Activated T-cell treated with anti-CD3 and anti-CD28 coated beads for 4 hours (primary cell): ENCODE data around the gene EIF4E1B.
"Not testable (repeated sequence)": the region's sequence is repeated elsewhere in the genome, so short reads cannot be mapped to it uniquely, and the experiment has no call there.

Source experiments
- DNase-seq: peaks from one replicate; pipeline ENCODE4 v3.0.0-alpha.2; 2020

The EIF4E1B gene, protein sequence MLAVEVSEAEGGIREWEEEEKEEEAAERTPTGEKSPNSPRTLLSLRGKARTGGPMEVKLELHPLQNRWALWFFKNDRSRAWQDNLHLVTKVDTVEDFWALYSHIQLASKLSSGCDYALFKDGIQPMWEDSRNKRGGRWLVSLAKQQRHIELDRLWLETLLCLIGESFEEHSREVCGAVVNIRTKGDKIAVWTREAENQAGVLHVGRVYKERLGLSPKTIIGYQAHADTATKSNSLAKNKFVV

DNA sequence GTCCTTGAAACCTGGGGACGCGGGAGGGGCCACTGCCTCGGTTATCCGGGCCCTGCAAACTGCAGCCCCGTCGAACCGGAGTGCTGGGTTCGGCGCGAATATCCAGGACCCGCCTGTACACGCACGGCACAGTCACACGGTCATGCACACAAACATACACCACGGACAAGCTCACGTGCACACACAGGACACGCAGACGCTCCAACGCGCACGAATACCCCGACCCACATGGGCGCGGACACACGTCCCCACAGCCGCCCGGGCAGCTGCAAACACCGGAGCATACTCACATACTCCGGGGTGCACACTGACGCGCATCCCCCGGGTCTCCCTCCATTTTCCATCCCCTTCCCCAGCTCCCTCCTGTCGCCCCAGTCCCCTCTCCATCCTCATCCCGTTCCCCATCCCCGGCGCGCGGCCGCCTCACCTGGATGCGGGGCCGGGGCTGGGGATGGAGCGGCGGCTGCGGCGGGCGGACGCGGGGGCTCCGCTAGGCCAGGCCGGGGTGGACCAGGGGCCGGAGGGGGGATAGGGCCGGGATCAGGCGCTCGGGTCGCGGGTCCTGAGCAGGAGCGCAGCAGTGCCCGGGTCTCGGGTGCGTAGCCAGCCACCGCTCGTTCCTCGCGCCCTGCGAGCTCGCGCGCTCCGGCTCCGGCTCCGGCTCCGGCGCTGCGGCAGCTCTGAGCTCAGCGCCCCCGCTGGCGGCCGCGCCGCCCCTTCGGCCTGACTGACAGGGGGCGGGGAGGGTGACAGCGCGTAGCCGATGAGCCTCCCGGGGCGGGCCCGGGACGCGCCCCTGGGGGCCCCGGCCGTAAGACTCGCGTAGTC lies at the start of gene EIF4E1B, which contains the start of gene SNCB:
Gene EIF4E1B (plus strand): TSS at position 823 of the 828 bp plus-strand sequence. CDS start 12,113 bp downstream, outside the sequence.
Gene SNCB (minus strand): TSS at position 682 of the 828 bp plus-strand sequence. CDS start 880 bp downstream, outside the sequence.
- DNase-seq, result no peak

DNA sequence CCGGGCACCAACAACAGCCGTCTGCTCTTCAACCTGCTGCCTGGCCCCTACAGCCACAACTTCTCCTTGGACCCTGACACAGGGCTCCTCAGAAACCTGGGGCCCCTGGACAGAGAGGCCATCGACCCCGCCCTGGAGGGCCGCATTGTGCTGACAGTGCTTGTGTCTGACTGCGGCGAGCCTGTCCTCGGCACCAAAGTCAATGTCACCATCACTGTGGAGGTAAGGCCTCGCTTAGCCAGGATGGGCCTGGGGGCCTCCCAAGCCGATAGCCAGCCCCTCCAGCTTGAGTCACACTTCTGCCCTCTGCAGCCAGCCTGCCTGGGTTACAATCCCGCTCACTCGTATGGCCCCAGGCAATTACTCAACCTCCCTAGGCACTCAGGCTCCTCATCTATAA lies 49.1 kb upstream of the EIF4E1B start:
- DNase-seq, result no peak

DNA sequence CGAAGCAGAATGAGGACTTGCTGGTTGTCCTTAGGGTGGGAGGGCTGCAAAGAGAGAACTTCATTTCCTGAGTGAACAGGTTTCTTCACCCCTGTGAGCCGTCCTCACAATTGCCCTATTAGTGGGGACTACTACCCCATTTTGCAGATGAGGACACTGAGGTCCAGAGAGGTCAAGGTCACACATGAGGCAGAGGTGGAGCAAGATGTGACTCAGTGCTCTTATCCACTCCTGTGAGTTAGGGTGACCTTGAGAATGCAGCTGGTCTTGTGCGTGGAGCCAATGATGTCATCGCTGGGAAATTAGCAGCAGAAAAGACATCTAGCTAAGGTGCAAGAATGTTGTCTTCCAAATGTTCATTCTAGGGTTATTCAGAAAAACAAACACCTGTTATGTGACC lies 47.4 kb upstream of the EIF4E1B start:
- DNase-seq, result no peak

DNA sequence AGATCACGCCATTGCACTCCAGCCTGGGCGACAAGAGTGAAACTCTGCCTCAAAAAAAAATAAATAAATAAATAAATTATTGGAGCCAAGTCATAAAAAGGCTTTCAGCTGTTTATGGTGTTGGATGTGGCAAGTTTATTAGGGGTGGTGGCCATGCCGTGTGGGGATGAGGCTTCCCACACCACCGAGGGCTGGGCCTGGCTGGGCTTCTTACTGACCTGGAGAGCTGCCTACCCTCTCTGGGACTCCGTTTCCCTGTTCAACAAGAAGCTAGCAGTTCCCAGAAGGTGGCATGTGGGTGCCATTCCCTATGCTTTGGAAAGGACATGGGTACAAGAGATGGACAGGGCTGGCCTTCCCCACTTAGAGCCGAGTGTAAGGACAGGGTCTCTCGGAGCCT lies 43.1 kb upstream of the EIF4E1B start:
- DNase-seq, result no peak

DNA sequence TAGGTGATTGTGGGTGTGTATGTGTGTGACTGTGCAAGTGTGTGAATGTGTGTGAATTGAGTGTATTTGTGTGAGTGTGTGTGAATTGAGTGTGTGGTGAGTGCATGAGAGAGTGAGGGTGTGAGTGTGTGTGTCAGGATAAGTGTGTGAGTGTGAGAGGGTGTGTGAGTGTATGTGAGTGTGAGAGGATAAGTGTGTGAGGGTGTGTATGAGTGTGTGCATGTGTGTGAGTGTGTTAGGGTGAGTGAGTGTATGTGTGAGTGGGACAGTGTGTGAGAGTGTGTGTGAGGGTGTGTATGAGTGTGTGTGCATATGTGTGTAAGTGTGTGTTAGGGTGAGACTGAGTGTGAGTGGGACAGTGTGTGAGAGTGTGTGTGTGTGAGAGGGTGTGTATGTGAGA lies 42.2 kb upstream of the EIF4E1B start:
- no peak for DNase-seq

DNA sequence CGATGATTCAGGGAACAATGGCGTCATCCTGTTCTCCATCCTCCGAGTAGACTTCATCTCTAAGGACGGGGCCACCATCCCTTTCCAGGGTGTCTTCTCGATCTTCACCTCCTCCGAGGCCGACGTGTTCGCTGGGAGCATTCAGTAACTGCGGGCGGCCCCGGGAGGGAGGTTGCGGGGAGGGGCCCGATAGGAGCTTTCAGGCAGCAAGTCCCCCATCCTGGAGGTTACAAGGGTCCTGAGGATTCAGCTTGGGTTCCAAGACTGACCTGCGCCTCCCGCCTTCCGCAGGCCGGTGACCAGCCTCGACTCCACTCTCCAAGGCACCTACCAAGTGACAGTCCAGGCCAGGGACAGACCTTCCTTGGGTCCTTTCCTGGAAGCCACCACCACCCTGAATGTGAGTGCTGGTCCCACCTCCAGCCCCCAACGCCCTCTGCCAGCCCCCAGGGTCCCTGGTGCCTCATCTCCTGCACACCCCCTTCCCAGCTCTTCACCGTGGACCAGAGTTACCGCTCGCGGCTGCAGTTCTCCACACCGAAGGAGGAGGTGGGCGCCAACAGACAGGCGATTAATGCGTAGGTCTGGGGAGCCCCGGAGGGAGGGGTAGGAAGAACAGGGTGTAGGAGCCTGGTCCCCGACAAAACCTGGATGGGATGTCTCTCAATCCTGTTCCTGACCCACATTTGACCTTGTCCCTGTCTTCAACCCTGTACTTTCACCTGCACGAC lies 41.3 kb upstream of the EIF4E1B start:
- no peak for DNase-seq

DNA sequence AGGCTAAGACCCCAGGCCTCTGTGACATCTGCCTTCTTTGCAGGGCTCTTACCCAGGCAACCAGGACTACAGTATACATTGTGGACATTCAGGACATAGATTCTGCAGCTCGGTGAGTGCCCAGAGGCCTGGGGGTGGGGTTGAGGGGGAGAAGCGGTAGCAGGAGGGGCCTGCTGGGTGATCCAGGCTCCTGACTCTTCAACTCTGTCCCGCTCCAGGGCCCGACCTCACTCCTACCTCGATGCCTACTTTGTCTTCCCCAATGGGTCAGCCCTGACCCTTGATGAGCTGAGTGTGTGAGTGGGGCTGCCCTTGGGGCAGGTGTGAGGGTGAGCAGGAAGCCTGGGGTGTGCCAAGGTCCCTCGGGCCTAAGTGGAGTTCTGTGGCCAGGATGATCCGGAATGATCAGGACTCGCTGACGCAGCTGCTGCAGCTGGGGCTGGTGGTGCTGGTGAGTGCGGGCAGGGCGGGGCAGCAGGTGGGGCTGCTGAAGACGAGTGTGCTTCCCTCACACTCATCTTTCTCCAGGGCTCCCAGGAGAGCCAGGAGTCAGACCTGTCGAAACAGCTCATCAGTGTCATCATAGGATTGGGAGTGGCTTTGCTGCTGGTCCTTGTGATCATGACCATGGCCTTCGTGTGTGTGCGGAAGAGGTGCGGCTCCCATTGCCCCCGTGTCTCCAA lies 40.3 kb upstream of the EIF4E1B start:
- no peak for DNase-seq

DNA sequence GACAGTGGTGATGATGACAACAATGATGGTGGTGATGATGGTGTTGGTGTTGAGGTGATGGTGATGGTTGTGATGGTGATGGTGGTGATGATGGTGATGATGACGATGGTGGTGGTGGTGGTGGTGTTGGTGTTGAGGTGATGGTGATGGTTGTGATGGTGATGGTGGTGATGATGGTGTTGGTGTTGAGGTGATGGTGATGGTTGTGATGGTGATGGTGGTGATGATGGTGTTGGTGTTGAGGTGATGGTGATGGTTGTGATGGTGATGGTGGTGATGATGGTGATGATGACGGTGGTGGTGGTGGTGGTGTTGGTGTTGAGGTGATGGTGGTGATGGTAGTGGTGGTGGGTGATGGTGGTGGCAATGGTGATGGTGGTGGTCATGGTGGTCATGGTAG lies 38.8 kb upstream of the EIF4E1B start:
- DNase-seq, result not testable (repeated sequence)

DNA sequence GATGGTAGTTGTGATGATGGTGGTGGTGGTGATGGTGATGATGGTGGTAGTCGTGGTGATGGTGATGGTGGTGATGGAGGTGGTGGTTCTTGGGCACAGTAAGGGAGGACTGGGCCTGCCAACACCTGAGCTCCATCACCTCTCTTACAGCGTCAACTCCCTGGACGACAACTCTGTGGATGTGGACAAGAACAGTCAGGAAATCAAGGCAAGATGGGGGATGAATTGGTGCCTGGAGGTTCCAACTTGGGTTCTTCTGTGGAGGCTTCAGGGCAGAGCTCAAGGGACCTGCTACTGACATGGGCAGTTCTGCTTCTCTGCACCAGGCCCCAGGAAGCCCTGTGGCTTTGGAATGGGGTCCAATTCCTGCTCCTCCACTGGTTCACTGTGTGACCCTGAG lies 37.9 kb upstream of the EIF4E1B start:
- DNase-seq, result no peak

DNA sequence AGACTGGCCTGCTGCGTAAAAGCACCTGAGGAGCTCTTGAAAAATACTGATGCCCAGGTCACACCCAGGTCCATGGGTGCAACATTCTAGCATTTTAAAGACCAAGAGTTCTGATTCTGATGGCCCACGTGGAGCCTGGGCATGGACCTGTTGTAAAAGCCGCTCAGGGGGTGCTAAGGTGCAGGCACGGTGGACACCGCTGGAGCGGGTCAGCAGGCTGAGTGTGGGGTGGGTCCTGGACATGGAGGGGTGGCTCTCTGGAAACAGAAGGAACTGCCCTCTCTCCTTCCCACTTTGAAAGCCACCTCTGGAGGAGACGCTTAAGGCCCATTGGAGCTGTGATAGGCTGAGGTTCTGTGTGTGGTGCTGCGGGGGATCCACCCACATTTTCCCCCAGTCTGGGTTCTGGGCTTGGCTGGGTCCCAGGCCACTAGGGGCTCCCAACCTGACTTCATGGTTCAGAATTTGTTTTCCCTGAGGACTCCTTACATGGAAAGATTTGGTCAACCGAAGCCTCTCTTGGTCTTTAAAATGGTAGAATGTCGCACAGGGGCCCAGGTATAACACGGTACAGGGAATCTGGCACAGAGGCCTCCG lies 37.1 kb upstream of the EIF4E1B start:
- no peak for DNase-seq

DNA sequence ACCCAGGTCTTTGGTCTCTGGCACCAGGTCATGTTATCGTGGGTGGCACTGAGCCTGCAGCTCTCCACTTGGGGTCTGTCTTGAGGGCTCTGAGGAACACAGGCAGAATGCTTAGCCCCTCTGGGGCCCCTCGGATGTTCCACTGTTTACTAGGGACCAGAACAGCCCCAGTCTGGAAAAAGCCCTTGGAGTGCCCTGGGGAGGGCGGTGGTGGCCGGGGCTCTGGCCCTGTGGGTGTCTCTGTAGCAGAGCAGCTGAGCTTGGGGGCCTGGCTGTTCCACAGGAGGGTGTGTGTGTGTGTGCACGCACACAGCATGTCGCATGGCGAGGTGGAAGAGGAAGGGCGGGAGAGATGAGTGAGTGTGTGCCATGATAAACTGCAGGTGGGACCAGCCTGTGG lies 35.9 kb upstream of the EIF4E1B start:
- no peak for DNase-seq

DNA sequence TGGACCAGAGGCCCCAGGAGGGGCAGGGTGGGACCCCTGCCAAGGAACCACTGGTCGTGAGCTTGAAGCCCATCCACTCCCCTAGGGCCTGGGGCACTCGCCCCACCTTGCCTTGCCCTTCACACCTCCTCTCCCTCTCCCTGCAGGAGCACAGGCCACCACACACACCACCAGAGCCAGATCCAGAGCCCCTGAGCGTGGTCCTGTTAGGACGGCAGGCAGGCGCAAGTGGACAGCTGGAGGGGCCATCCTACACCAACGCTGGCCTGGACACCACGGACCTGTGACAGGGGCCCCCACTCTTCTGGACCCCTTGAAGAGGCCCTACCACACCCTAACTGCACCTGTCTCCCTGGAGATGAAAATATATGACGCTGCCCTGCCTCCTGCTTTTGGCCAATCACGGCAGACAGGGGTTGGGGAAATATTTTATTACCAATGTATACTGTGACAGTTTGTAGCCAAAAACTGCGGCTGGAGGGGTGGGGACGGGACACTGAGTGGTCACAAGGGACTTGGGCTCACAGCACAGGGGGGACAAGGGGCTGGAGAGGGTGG lies 35.0 kb upstream of the EIF4E1B start:
- no peak for DNase-seq

DNA sequence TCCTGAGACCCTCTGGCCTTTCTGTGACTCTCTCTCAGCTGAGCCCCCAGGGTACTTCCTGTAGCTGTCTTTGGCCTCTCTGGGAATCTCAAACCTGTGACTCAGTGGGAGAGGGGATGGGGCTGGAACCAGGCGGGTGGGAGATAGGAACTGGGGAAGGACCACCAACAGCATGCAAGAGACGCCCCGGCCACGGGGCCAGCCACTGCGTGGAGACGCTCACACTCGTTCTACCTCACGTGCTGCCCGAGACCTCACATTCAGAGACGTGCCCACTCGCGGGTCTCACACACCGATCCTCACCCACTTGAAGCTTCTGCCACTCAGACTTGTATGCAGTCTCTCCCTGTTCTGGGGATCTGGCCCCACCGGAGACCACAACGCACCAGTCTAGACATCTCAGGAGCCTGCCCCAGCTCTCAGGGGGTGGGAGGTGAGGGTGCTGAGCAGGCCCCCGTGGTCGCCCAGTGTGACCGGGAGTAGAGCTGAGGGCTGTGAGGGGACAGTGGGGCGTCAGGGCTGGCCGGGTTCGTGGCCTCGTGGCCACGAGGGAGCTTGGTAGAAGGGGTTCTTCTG lies 34.3 kb upstream of the EIF4E1B start:
- no peak for DNase-seq

DNA sequence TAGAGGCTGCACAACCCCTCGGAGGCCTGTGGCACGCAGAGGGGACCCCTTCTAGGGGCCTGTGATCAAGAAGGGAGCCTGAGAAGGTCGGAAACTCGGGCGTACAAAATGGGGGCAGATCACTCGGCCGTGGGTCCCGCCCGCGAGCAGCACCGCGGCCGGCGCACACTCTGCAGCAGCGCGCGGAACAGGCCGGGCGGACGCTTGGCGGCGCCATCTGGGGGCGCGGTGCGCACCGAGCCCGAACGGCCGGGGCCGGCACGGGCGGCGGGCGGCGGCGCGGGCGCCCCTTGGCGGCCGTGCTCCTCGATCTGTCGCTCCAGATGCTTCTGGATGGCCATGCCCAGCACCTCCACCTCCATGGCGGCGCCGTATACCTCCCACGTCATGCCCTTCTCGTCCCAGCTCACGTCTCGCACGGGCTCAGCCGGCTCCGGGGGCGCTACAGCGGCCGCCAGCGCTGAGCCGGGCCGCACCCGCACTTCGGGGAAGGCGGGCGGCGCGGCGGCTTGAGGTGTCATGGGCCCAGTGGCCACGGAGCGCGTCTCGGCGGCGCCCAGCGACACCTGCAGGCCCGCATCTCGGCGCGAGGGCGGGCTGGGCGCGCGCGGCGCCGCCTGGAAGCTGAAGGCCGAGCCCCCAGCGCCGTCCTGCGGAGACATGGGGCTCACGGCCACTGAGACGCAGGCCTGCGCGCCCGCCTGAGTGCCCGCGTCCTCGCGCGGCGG lies 33.6 kb upstream of the EIF4E1B start:
- peak; percentile 50 for DNase-seq

DNA sequence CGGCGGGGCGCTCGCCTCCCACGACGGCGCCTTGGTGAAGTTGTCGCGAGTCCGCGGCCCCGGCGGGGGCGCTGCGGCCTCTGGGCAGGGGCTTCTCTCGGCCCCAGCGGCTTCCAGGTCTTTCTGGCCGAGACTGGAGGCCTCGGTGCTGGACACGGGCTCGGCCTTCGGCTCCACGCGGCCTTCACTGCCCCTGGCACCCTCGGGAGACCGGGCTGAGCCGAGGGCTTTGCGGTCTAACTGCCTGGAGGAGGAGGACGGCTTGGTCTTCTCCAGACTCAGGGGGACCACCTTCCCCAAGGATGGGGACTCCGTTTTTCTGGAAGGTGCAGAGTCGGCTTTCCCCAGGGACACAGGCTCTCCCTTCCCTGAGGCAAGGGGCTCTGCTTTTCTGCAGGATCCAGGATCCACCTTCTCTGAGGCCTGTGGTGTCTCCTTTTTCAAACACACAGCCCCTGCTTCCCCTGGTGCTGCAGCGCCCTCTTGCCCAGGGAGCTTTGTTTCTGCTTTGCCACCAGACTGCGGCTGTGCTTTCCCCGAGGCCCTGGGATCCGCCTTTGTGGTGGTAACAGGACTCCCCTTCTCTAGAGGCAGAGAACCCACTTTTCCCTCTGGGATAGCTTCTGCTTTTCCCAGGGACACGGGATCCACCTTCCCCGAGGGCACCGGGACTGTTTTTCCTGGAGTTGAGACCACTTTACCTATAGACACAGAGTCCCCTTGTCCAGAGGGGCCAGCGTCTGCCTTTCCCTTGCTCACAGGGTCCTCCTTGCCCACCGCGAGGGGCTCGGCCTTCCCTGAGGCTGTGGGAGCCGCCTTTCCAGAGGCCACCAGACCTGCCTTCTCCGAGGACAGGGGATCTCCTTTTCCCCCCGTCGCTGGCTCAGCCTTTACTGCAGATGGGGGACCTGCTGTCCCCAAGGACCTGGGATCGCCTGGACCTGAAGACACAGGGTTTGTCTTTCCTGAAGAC lies 32.8 kb upstream of the EIF4E1B start:
- DNase-seq, result no peak

DNA sequence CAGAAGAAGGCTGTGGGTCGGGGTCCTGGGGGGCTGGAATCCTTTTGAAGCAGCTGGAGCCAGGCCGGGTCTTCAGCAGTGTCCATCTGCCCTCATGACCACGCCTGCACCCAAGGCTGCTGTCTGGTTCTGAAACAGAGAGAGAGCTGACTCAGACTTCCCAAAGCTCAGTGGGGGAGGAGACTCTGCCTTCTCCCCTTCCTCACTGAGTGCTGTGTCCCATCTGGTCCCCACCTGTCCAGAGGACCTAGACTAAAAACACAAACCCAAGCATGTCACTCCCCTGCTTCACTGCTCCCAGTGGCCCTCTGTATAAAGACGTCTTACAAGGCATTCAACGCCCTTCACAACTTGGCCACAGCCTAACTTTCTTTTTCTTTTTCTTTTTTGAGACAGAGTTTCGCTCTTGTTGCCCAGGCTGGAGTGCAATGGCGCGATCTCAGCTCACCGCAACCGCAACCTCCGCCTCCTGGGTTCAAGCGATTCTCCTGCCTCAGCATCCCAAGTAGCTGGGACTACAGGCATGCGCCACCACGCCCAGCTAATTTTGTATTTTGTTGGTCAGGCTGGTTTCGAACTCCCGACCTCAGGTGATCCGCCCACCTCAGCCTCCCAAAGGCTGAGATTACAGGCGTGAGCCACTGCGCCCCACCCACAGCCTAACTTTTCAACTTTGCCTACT lies 30.6 kb upstream of the EIF4E1B start:
- not testable (repeated sequence) for DNase-seq

DNA sequence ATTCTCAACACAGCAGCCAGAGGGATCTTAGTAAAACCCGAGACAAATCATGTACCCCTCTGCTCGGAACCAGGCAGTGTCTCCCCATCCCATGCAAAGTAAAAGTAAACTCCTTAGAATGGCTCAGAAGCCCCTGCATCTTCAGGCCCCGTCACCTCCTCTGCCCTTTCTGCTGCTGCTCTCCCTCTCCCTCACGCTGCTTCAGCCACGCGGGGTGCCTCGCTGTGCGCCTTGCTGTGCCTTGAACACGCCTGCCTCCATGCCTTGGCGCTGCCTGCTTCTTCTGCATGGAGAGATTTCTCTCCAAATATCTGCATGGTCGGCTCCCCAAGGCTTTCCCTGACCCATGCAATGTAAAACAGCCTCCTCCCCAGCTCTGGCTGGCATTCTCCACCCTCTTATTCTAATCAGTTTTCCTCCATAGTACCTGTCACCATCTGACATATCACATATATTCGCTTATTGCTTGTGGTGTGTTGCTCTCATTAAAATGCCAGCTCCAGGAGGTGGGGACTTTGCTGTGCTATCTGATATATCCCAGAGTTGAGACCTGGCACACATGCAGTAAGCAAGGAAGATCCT lies 28.5 kb upstream of the EIF4E1B start:
- no peak for DNase-seq

DNA sequence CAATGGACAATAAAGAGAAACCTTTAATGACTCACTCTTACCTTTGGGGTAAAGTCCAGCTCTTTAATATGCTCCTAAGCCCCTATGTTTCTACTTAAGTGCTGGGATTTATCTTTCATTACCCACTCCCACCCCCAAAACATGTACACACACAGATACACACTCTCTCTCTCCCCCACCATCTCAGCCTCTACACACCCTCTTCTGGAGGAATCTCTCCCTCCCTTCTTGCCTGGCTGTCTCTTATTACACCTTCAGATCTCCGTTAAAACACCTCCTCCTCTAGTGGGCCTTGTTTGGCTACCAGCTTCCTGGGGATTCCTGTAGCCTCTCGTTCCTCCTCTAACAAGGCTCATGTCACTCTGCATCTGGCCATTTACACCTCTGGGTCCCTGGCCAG lies 27.4 kb upstream of the EIF4E1B start:
- DNase-seq, result no peak

DNA sequence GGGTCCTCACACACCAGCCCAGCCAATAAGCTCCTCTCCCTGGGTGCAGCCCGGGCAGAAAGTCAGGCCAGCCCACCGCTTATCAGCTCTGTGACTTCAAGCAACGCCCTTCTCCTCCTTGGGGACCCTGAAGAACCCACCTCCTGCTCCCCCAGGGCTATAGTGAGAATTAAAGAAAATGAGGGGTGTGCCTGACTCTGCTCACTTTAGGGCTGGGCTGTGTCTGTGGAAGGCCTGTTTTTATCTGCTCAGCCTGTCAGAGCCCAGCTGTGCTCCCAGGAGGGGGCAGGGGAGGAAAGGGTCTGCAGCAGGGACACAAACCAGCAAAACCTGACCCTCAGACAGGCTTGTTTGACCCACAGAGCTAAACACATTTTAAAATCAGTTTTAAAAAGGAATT lies 24.4 kb upstream of the EIF4E1B start:
- no peak for DNase-seq
